ACHN (cell line): Measurements from ENCODE around the gene UQCC2.

Experiments
- DNase-seq: peaks from one replicate; pipeline ENCODE4 v3.0.0-alpha.2; 2015
- in situ Hi-C: cut with HindIII; loops from 2 replicates; pipeline ENCODE4 v1.10.0; 2017; ENCODE audit warnings: low sequenced_read_pairs, low pct_ligation_motif_present, low pct_unique_long_range_greater_than_20kb

UQCC2 gene

GRCh38 chr6:33745548-33745947 is 34.0 kb upstream of the UQCC2 start:
- in situ Hi-C loops, result no loop called here
- peak; percentile 31 for DNase-seq

- no peak for DNase-seq
- in situ Hi-C loops, result no loop called here
These were observed 33.5 kb upstream of the UQCC2 start for GRCh38 chr6:33744895-33745546.

DNA sequence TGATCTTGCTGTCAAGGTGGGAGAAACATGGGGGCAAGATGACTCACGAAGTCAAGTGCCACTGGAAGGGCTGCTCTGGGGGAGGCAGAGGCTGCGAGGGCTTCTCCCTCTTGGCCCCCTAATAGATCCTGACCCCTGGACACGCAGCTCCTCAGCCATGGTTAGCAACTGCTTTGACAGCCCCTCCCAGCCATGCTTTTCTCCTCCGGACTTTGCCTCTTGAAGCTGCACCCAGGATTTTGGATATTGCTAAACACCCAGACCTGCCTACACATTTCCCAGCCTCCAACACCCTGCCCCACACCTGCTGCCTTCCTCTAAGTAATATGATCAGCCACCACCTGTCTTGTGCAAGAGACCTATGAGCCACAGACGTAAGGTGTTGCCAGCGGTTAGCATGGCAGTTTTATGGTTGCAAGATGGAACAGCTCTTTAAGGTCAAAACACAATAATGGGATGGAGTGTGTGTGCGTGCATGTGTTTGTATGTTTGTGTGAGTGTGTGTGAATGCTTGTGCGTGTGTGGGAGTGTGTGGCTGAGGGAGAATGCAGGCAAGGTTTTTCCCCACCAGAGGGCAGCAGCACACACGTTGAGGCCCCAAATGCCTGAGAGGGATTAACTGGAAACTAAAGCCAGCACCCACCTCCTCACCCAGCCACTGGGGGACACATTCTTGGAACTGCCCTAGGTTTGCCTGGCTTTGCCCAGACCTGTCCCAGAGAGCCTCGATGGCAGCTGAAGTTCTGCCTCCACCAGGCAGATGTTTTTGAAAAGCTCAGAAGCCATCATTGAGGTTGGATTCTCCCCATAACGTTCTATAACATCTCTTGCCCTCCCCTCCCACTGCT is 32.7 kb upstream of the UQCC2 start:
- in situ Hi-C loops, result no loop called here
- peak; percentile 63 for DNase-seq

GRCh38 chr6:33742837-33743236 is 31.3 kb upstream of the UQCC2 start:
- no peak for DNase-seq
- in situ Hi-C loops, result no loop called here

GRCh38 chr6:33742092-33742491 is 30.6 kb upstream of the UQCC2 start:
- no peak for DNase-seq
- in situ Hi-C loops, result no loop called here

GRCh38 chr6:33740794-33741193 is 29.3 kb upstream of the UQCC2 start:
- DNase-seq, result no peak
- in situ Hi-C loops, result no loop called here

DNA sequence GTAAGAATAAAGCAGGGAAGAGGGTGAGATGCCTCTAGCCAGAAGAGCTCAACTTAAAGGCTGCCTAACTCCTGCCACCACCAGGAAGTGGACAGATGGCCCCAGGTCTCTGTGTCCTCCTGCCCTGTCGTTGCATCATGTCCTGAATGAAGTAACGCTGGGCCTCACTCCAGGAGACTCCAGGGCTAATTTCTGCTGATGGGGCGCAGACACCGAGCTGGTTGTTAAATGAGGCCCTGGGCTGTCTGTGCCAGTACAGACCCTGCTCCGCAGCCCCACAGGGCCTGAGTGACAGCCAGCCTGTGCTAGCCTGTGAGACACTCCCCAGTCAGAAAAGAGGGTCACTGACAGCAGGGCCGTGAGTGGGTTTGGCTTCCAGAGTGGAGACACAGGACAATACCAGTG is 28.7 kb upstream of the UQCC2 start:
- no peak for DNase-seq
- in situ Hi-C loops, result no loop called here

- in situ Hi-C loops, result no loop called here
- no peak for DNase-seq
These were observed 28.1 kb upstream of the UQCC2 start for GRCh38 chr6:33739571-33739970.

GRCh38 chr6:33738879-33739278 is 27.4 kb upstream of the UQCC2 start:
- in situ Hi-C loops, result no loop called here
- DNase-seq, result no peak

- in situ Hi-C loops, result no loop called here
- DNase-seq, result no peak
These were observed 26.7 kb upstream of the UQCC2 start for GRCh38 chr6:33738153-33738552.

- in situ Hi-C loops, result no loop called here
- DNase-seq, result no peak
These were observed 25.9 kb upstream of the UQCC2 start for GRCh38 chr6:33737267-33738026.

DNA sequence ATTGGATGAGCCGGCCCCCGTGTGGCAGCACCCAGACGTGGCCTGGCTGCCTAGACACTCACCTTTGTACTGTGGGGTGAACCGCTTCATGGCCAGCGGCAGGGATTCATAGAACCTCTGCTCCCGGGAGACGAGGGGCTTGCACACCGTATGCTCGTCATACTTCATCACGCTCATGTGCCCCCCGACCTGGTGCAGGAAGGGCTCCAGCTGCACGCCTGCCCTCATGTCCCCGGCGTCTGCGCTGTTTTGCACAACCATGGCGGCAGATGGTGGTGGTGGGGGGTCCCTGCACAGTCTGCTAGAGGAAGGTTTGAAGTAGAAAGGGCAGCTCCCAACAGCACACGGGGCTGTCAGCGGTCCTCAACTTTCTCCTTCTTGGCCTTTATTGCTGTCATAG is 23.7 kb upstream of the UQCC2 start:
- in situ Hi-C loops, result no loop called here
- no peak for DNase-seq

- in situ Hi-C loops, result no loop called here
- no peak for DNase-seq
These were observed 22.2 kb upstream of the UQCC2 start for GRCh38 chr6:33733709-33734007.

GRCh38 chr6:33732817-33733708 is 21.6 kb upstream of the UQCC2 start:
- no peak for DNase-seq
- in situ Hi-C loops, result no loop called here

DNA sequence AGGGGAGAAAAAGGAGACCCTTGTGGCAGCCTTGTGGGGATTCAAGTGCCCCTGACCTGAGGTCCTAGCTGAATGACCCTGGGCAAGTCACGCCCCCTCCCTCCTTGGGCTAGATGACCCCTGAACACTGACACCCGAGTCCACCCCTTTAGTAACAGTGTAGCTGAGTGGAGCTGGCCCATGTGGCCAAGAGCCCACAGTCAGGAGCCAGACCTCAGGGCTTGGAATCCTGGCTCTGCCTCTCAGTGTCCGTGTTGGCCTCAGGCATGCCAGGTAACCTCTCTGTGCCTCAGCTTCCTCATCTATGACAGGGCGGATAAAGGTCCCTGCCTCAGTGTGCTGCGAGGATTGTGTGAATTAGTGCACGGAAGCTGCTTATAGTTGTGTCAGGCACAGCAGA is 20.9 kb upstream of the UQCC2 start:
- in situ Hi-C loops, result no loop called here
- no peak for DNase-seq

DNA sequence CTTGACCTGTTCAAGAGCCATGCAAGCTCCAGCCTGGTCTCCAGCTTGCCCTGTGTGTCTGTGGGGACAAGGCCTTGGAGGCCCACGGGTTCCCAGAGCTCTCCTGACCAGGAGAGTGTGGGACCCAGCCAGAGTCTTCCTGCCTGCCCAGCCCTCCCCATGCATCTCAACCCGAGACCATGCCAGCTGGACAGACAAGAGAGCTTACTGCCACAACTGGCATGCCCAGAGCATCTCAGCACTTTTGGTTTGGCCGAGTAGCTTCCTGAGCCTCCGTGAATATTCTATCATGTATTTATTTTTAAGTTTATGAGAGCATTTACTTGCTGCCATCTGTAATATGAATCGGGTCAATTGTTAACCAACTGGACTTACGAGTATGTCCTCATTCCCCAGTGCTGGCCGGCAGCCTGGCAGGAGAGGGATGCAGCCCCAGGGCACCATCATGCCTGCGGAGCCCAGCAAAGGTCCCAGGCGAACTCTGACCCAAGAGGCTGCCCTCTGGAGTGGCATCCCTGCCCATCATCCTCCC is 20.3 kb upstream of the UQCC2 start:
- in situ Hi-C loops, result no loop called here
- no peak for DNase-seq

DNA sequence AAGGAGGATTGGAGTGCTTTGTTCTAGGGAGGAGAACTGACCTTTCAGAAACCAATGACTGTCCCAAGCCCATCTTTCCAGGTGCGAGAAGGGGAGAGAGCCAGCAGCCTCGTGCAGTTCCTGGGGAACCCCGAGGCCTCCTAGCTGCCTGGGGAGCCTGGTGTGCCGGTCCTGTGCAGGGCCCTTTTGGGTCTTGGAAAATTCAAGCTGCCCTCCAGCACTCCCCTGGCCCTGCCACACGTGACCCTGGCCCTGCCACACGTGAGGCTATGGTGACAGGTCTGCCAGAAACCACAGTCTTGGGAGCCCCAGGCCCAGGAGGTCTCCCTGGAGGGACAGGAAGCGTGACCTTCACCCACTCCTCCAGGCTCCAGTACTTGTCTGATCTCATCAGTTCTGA is 19.5 kb upstream of the UQCC2 start:
- DNase-seq, result no peak
- in situ Hi-C loops, result no loop called here

DNA sequence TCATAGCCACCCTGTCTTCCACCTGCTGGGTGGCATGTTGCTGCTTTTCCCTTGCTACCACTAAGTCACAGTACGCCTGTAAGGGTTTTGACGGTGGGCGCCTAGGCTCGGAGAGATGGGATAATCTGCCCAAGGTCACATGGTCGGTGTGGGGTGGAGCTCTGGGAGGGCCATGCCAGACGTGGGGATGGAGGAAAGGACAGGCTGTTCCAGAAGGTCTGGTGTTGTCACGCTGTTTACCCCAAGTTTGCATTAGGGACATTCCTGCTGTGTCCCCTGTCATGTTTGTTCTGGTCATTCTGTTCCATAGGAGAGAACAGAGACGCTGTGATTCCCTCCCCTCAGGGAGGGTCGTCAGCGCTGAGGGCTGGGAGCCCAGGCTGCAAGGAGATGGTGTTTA is 19.1 kb upstream of the UQCC2 start:
- in situ Hi-C loops, result no loop called here
- no peak for DNase-seq

- no peak for DNase-seq
- in situ Hi-C loops, result no loop called here
These were observed 17.6 kb upstream of the UQCC2 start for GRCh38 chr6:33729059-33729458.
